HepG2 (cell line): ENCODE measurements around the gene CSTF1. TPM values are rescaled to one million over a fixed set of nuclear protein-coding genes. Genes with fewer than 3 reads are reported as not detected.

Experiments used
- ATAC-seq: fragments of 200-7000 bp; cut with Tn5 transposase; 3 replicates; pipeline ENCODE4 v1.9.1; 2020; ENCODE audit warnings: mild to moderate bottlenecking, moderate library complexity
- Bru-seq: library from RNA; stranded (reverse); fragments of 400-500 nt; gene quantifications from one replicate; lab custom pipeline; 2021; lab: Mats Ljungman, UMichigan
- BruChase-seq, 2 experiments: library from RNA; stranded (reverse); fragments of 400-500 nt; gene quantifications; one replicate each; lab custom pipeline; 2021; lab: Mats Ljungman, UMichigan
- BruUV-seq: library from RNA; stranded (reverse); fragments of 400-500 nt; replicated peaks from 2 replicates; lab custom pipeline; 2021; lab: Mats Ljungman, UMichigan
- CTCF ChIA-PET: fragments of 300-600 bp; formaldehyde crosslinking; extraction: SDS; loops from one replicate; lab custom pipeline; 2021; ENCODE audit warnings: low total read pairs, inconsistent platforms, low intra/inter-chr PET ratio; lab: Yijun Ruan, JAX
- POLR2A ChIA-PET: fragments of 350-600 bp; sonication (Branson Sonifier 250); formaldehyde crosslinking; loops from one replicate; lab custom pipeline; 2020; ENCODE audit warnings: antibody characterized with exemption, inconsistent platforms; lab: Yijun Ruan, JAX
- DNase-seq: peaks from one replicate; pipeline ENCODE4 v3.0.0-alpha.2; 2015; ENCODE audit warnings: low spot score
- FAIRE-seq: peaks from 3 replicates; lab custom pipeline; 2011; peaks lifted over from hg19 to GRCh38; lab: Jason Lieb, UNC
- H2AFZ ChIP-seq: one replicate; pipeline ENCODE4 v1.6.1; 2011; ENCODE audit warnings: low read length, inconsistent platforms
- H3K27ac ChIP-seq: fragments of 300-600 bp; 3 replicates; pipeline ENCODE4 v1.8.0; 2011; ENCODE audit warnings: mixed run types, mild to moderate bottlenecking, mixed read lengths, low read length, inconsistent platforms; ENCODE audit not compliant: insufficient read depth; ENCODE audit errors: extremely low read length
- H3K27me3 ChIP-seq, 2 experiments: fragments of 200-600 bp in 1 of 2; 2 replicates in 1 of 2; 3 replicates in 1 of 2; pipeline versions ENCODE4 v1.6.0 to v1.8.0; 2011; ENCODE audit warnings: low read length in 2 of 2, mild to moderate bottlenecking in 2 of 2, moderate library complexity in 2 of 2, inconsistent platforms in 1 of 2; ENCODE audit not compliant: insufficient read depth in 2 of 2, control insufficient read depth in 1 of 2
- H3K36me3 ChIP-seq, 2 experiments: fragments of 200-600 bp in 1 of 2; replicated peaks in 1 of 2; 2 replicates in 1 of 2; 3 replicates in 1 of 2; pipeline versions ENCODE4 v1.5.1 to v1.8.0; 2011; ENCODE audit warnings: low read length in 2 of 2, inconsistent platforms in 1 of 2; ENCODE audit not compliant: insufficient read depth in 2 of 2, control insufficient read depth in 1 of 2
- H3K4me1 ChIP-seq: 2 replicates; pipeline ENCODE4 v1.5.1; 2012; ENCODE audit warnings: low read length, inconsistent platforms; ENCODE audit not compliant: insufficient read depth
- H3K4me2 ChIP-seq: 2 replicates; pipeline ENCODE4 v1.6.0; 2011; ENCODE audit warnings: low read depth, low read length, inconsistent platforms
- H3K4me3 ChIP-seq, 3 experiments: fragments of 200-600 bp in 1 of 3; sonication (generic), shearing (Covaris generic) in 1 of 3; replicated peaks in 1 of 3; 2 replicates each; pipeline ENCODE4 v1.5.1; 2011 to 2016; ENCODE audit warnings: low read length in 3 of 3, inconsistent platforms in 2 of 3, low read depth in 2 of 3, mild to moderate bottlenecking in 2 of 3, control low read depth in 1 of 3, mixed read lengths in 1 of 3; ENCODE audit not compliant: insufficient read depth in 1 of 3
- H3K79me2 ChIP-seq: one replicate; pipeline ENCODE4 v1.6.1; 2011; ENCODE audit warnings: low read length, inconsistent platforms; ENCODE audit not compliant: insufficient read depth
- H3K9ac ChIP-seq: 2 replicates; pipeline ENCODE4 v1.6.0; 2011; ENCODE audit warnings: mild to moderate bottlenecking, low read depth, low read length, inconsistent platforms; ENCODE audit not compliant: insufficient read depth
- H3K9me3 ChIP-seq: 2 replicates; pipeline ENCODE4 v1.5.1; 2012; ENCODE audit warnings: mild to moderate bottlenecking, low read length
- H4K20me1 ChIP-seq: 2 replicates; pipeline ENCODE4 v1.6.0; 2011; ENCODE audit warnings: inconsistent platforms, mild to moderate bottlenecking, low read length, moderate library complexity; ENCODE audit not compliant: insufficient read depth
- GATAD1 ChIP-seq: IDR thresholded peaks from 2 replicates; pipeline ENCODE4 v1.6.1; 2016; ENCODE audit warnings: missing genetic modification reagents, missing compliant biosample characterization
- GFI1 ChIP-seq: sonication (generic); formaldehyde crosslinking; IDR thresholded peaks from 2 replicates; pipeline ENCODE4 v1.5.0; 2020; ENCODE audit warnings: missing genetic modification reagents, mild to moderate bottlenecking, borderline replicate concordance
- KLF16 ChIP-seq, 2 experiments: sonication (generic) in 1 of 2; formaldehyde crosslinking in 1 of 2; IDR thresholded peaks; 2 replicates each; pipeline versions ENCODE4 v1.6.1 to v1.8.0; 2016 to 2023; ENCODE audit warnings: missing genetic modification reagents in 2 of 2, missing compliant biosample characterization in 1 of 2
- MAFG ChIP-seq: sonication (generic); formaldehyde crosslinking; IDR thresholded peaks from 2 replicates; pipeline ENCODE4 v1.5.1; 2020; ENCODE audit warnings: mild to moderate bottlenecking, missing genetic modification reagents
- NCOA2 ChIP-seq: sonication (generic); formaldehyde crosslinking; IDR thresholded peaks from 2 replicates; pipeline ENCODE4 v1.8.0; 2022; ENCODE audit warnings: inconsistent platforms
- NFKBIZ ChIP-seq: IDR thresholded peaks from 2 replicates; pipeline ENCODE4 v1.6.1; 2018; ENCODE audit warnings: missing genetic modification reagents, missing compliant biosample characterization
- SMC3 ChIP-seq: IDR thresholded peaks from 2 replicates; pipeline ENCODE4 v1.6.1; 2011; ENCODE audit warnings: low read length, improper control_type of control experiment
- SP1 ChIP-seq, 2 experiments: fragments of 450-650 bp in 1 of 2; sonication (generic) in 1 of 2; formaldehyde crosslinking in 1 of 2; IDR thresholded peaks; 2 replicates each; pipeline versions ENCODE4 v1.4.0 to v1.6.1; 2016 to 2020; ENCODE audit warnings: missing genetic modification reagents in 1 of 2
- TFDP2 ChIP-seq: sonication (generic); formaldehyde crosslinking; IDR thresholded peaks from 2 replicates; pipeline ENCODE4 v1.4.0; 2020; ENCODE audit warnings: missing genetic modification reagents
- TRAFD1 ChIP-seq: sonication (generic); formaldehyde crosslinking; IDR thresholded peaks from 2 replicates; pipeline ENCODE4 v1.5.1; 2020; ENCODE audit warnings: missing genetic modification reagents, mild to moderate bottlenecking, borderline replicate concordance
- ZNF670 ChIP-seq: sonication (generic); formaldehyde crosslinking; IDR thresholded peaks from 2 replicates; pipeline ENCODE4 v1.8.0; 2022; ENCODE audit warnings: mild to moderate bottlenecking, missing genetic modification reagents, borderline replicate concordance
- ZNF766 ChIP-seq: sonication (generic); formaldehyde crosslinking; IDR thresholded peaks from 2 replicates; pipeline ENCODE4 v1.5.0; 2020; ENCODE audit warnings: missing genetic modification reagents, borderline replicate concordance
- ZNF780A ChIP-seq: sonication (generic); formaldehyde crosslinking; IDR thresholded peaks from 2 replicates; pipeline ENCODE4 v1.8.0; 2022; ENCODE audit warnings: mild to moderate bottlenecking, missing genetic modification reagents, moderate library complexity
- ZNF883 ChIP-seq: sonication (generic); formaldehyde crosslinking; IDR thresholded peaks from 2 replicates; pipeline ENCODE4 v1.5.1; 2020; ENCODE audit warnings: mild to moderate bottlenecking, missing genetic modification reagents; ENCODE audit errors: not compliant biosample characterization
- WGBS: methylation state at CpG from one replicate; pipeline ENCODE4 v1.1.6; 2017; ENCODE audit warnings: low lambda C conversion rate; 5-methylcytosine and 5-hydroxymethylcytosine counted together
- in situ Hi-C: cut with HindIII; loops from 2 replicates; pipeline ENCODE4 v1.10.0; 2017; ENCODE audit warnings: low pct_unique_long_range_greater_than_20kb; ENCODE audit not compliant: extremely low pct_ligation_motif_present
- intact Hi-C: fragments of 100-400 bp; cut with micrococcal nuclease; formaldehyde crosslinking; loops from one replicate; pipeline ENCODE4 v1.10.0; 2022; ENCODE audit not compliant: unreplicated experiment
- long read RNA-seq, 2 experiments: library from RNA in 1 of 2; library from polyadenylated mRNA in 1 of 2; stranded (forward) in 1 of 2; unstranded in 1 of 2; transcript quantifications; one replicate each; pipeline ENCODE4 v2.0.0, GENCODE V29; 2019 to 2022
- polyA minus RNA-seq, 3 experiments: library from RNA; depleted of rRNA, polyadenylated mRNA; stranded (reverse); fragments of >200 nt; gene quantifications; 2 replicates each; pipeline ENCODE4 v1.2.3, GENCODE V29; 2011; ENCODE audit warnings: low replicate concordance in 1 of 3
- polyA plus RNA-seq, 8 experiments: library from polyadenylated mRNA; depleted of rRNA in 3 of 8; stranded (reverse) in 7 of 8; unstranded in 1 of 8; fragments of >200 nt; fragmentation: Illumina TruSeq in 4 of 8; extraction: Trizol in 4 of 8; gene quantifications; 2 replicates each; pipeline versions ENCODE4 v1.2.1 to v1.2.3, GENCODE V29; 2011 to 2016; ENCODE audit warnings: low read depth in 4 of 8, missing spikeins in 1 of 8, mixed read lengths in 1 of 8; ENCODE audit not compliant: insufficient read depth in 1 of 8
- total RNA-seq, 5 experiments: library from RNA; depleted of rRNA; stranded (reverse); fragments of >200 nt; fragmentation: Illumina TruSeq; extraction: Trizol; gene quantifications; 2 replicates each; pipeline ENCODE4 v1.2.3, GENCODE V29; 2016; ENCODE audit warnings: low read depth in 1 of 5

Gene CSTF1
- total RNA-seq (2016; rRNA removed; fragmentation: Illumina TruSeq; extraction: Trizol) (70.9 and 105 TPM in 2 replicates), polyA plus RNA-seq (2011; rRNA removed) (67.9 and 100 TPM in 2 replicates), polyA minus RNA-seq (2011; rRNA and poly(A)+ RNA removed; ENCODE audit: low replicate concordance) (186 and 265 TPM in 2 replicates), Bru-seq, nascent RNA (percentile 93 among the genes with signal in this experiment), BruChase-seq, experiment 1, labeled RNA remaining after a 6-hour chase (percentile 83 among the genes with signal in this experiment), BruChase-seq, experiment 2, labeled RNA remaining after a 2-hour chase (percentile 93 among the genes with signal in this experiment)
- total RNA-seq (2016; cell fraction: cytosol; rRNA removed; fragmentation: Illumina TruSeq; extraction: Trizol; ENCODE audit: low read depth): 17.0 and 17.9 TPM in 2 replicates
- total RNA-seq (2016; cell fraction: insoluble cytoplasmic fraction; rRNA removed; fragmentation: Illumina TruSeq; extraction: Trizol): 72.4 and 104 TPM in 2 replicates
- total RNA-seq (2016; cell fraction: membrane; rRNA removed; fragmentation: Illumina TruSeq; extraction: Trizol): 37.3 and 42.3 TPM in 2 replicates
- total RNA-seq (2016; cell fraction: nucleus; rRNA removed; fragmentation: Illumina TruSeq; extraction: Trizol): 53.7 and 58.2 TPM in 2 replicates
- 63.9 and 67.0 TPM in 2 replicates for polyA plus RNA-seq (2011; cell fraction: cytosol; rRNA removed)
- 63.5 and 65.1 TPM in 2 replicates for polyA plus RNA-seq (2011; cell fraction: nucleus; rRNA removed)
- 39.4 and 55.3 TPM in 2 replicates for polyA plus RNA-seq (2012)
- polyA plus RNA-seq (2016; cell fraction: cytosol; fragmentation: Illumina TruSeq; extraction: Trizol; ENCODE audit: low read depth): 8.4 and 10.8 TPM in 2 replicates
- polyA plus RNA-seq (2016; cell fraction: insoluble cytoplasmic fraction; fragmentation: Illumina TruSeq; extraction: Trizol; ENCODE audit: low read depth): 89.9 and 97.0 TPM in 2 replicates
- polyA plus RNA-seq (2016; cell fraction: membrane; fragmentation: Illumina TruSeq; extraction: Trizol; ENCODE audit: low read depth): 17.6 and 17.8 TPM in 2 replicates
- 76.3 and 78.8 TPM in 2 replicates for polyA plus RNA-seq (2016; cell fraction: nucleus; fragmentation: Illumina TruSeq; extraction: Trizol; ENCODE audit: insufficient read depth, low read depth)
- polyA minus RNA-seq (2011; cell fraction: cytosol; rRNA and poly(A)+ RNA removed): 59.5 and 62.1 TPM in 2 replicates
- 49.2 and 64.4 TPM in 2 replicates for polyA minus RNA-seq (2011; cell fraction: nucleus; rRNA and poly(A)+ RNA removed)
- long read RNA-seq, experiment 1, full-length matches to known transcripts: 48 of 79 reads
- long read RNA-seq, experiment 1, partial matches to known transcripts: 8 of 79 reads
- long read RNA-seq, experiment 1, other reads (novel, unspliced or antisense): 23 of 79 reads
- long read RNA-seq, experiment 2, full-length matches to known transcripts: 27 of 72 reads
- long read RNA-seq, experiment 2, partial matches to known transcripts: 23 of 72 reads
- long read RNA-seq, experiment 2, other reads (novel, unspliced or antisense): 22 of 72 reads

- Histone ChIP-seq H2AFZ (peak within 1 kb of the TSS; percentile 18), H3K4me1 (peaks cover 52% of the 10 kb centered on the region), H3K4me2 (peak within 1 kb of the TSS; percentile 94), H3K36me3 (peaks cover 15 to 45% of the 10 kb centered on the region in 2 experiments), H3K27ac (peak within 1 kb of the TSS; percentile 88), H3K9ac (peak within 1 kb of the TSS; percentile 93), H3K79me2 (peaks cover 71% of the 10 kb centered on the region), H4K20me1 (no peaks in the 10 kb centered on the region), H3K4me3 (peak within 1 kb of the TSS; percentile 92 to 94 (median 93)), H3K27me3 (peaks cover 0 to 4% of the 10 kb centered on the region in 2 experiments; a peak in 1 of 5 replicates), H3K9me3 (no peaks in the 10 kb centered on the region)
- BruUV-seq: no TSS peak
- in situ Hi-C loops: no loop called here
- DNase-seq (peak; percentile 100), ATAC-seq (peak; percentile 95), FAIRE-seq (peak; percentile 97)
- POLR2A ChIA-PET: interaction anchor here (0.6 to 4.1 kb wide), 14 partner anchors 8 to 921 kb away, joined by 3 to 91 read pairs (median 4); partner anchors contain the start of genes CASS4, FAM210B and RTF2
- intact Hi-C loops: loop anchor here (1.0 to 2.0 kb wide), 4 partner anchors 32 to 144 kb away; partner anchors contain the start of genes MC3R and RTF2
- under 1% methylated on average over 49 of the region's 53 CpGs for WGBS
- CTCF ChIA-PET: no interaction called here
- TF ChIP-seq GATAD1 (CRISPR knock-in tag) (peak; percentile 96), ZNF883 (CRISPR knock-in tag) (peak; percentile 95), KLF16 (CRISPR knock-in tag; IDR thresholded peaks at IDR 0.05) (peak; percentile 91 to 99; a peak in 3 of 4 replicates), ZNF670 (CRISPR knock-in tag) (peak; percentile 88; the same call in 1 of the 2 replicates), TFDP2 (CRISPR knock-in tag) (peak; percentile 98), SP1 (IDR thresholded peaks at IDR 0.05) (no peak), SP1 (CRISPR knock-in tag; IDR thresholded peaks at IDR 0.05) (peak; percentile 90), SMC3 (peak; percentile 47; the same call in 1 of the 2 replicates), TRAFD1 (CRISPR knock-in tag) (no peak; the same call in 1 of the 2 replicates), GFI1 (peak; percentile 81; the same call in 1 of the 2 replicates), ZNF766 (peak; percentile 99; the same call in 1 of the 2 replicates), NFKBIZ (CRISPR knock-in tag) (peak; percentile 98), NCOA2 (CRISPR knock-in tag) (peak; percentile 88), MAFG (no peak), ZNF780A (CRISPR knock-in tag) (peak; percentile 89; the same call in 1 of the 2 replicates)
These were observed at the start of gene CSTF1, which contains the start of gene AURKA for GRCh38 chr20:56392132-56392880. TSS of gene CSTF1 (plus strand) at chr20:56392645. CDS start at chr20:56395553, 2,908 bp downstream. TSS of gene AURKA (minus strand) at chr20:56392215. CDS start at chr20:56388197, 4,018 bp downstream.
